Mesenchymal stem cell (in vitro differentiated cells and primary cell): ENCODE data around the gene OPCML.

Experiments used
- DNase-seq: peaks from one replicate; pipeline ENCODE4 v3.0.0-alpha.2; 2013
- H2AFZ ChIP-seq: one replicate; pipeline ENCODE4 v1.6.1; 2013; ENCODE audit warnings: low read depth, mild to moderate bottlenecking, control low read depth, inconsistent platforms, low read length, moderate library complexity
- H2AK5ac ChIP-seq: 2 replicates; pipeline ENCODE4 v1.6.1; 2013; ENCODE audit warnings: low read length, moderate library complexity, mild to moderate bottlenecking, inconsistent platforms; ENCODE audit not compliant: severe bottlenecking
- H2BK120ac ChIP-seq: one replicate; pipeline ENCODE4 v1.6.1; 2013; ENCODE audit warnings: low read depth, mild to moderate bottlenecking, inconsistent platforms, low read length, moderate library complexity
- H2BK12ac ChIP-seq, 2 experiments: one replicate each; pipeline ENCODE4 v1.6.1; 2013; ENCODE audit warnings: inconsistent platforms in 2 of 2, low read length in 2 of 2, mild to moderate bottlenecking in 2 of 2, moderate library complexity in 2 of 2, control low read depth in 1 of 2
- H2BK15ac ChIP-seq: one replicate; pipeline ENCODE4 v1.6.1; 2013; ENCODE audit warnings: mild to moderate bottlenecking, low read depth, inconsistent platforms; ENCODE audit not compliant: poor library complexity, severe bottlenecking
- H2BK5ac ChIP-seq: 2 replicates; pipeline ENCODE4 v1.6.1; 2013; ENCODE audit warnings: low read depth, mild to moderate bottlenecking, low read length, control low read depth, inconsistent platforms; ENCODE audit not compliant: poor library complexity, severe bottlenecking
- H3K14ac ChIP-seq, 2 experiments: one replicate each; pipeline ENCODE4 v1.6.1; 2013; ENCODE audit warnings: inconsistent platforms in 2 of 2, low read length in 2 of 2, control low read depth in 1 of 2, mild to moderate bottlenecking in 1 of 2, moderate library complexity in 1 of 2
- H3K18ac ChIP-seq, 2 experiments: one replicate each; pipeline ENCODE4 v1.6.1; 2013; ENCODE audit warnings: inconsistent platforms in 2 of 2, low read length in 2 of 2, control low read depth in 1 of 2, low read depth in 1 of 2, mild to moderate bottlenecking in 1 of 2
- H3K23ac ChIP-seq, 2 experiments: one replicate each; pipeline ENCODE4 v1.6.1; 2013; ENCODE audit warnings: inconsistent platforms in 2 of 2, low read length in 2 of 2, mild to moderate bottlenecking in 2 of 2, moderate library complexity in 2 of 2, control low read depth in 1 of 2
- H3K27ac ChIP-seq: 2 replicates; pipeline ENCODE4 v1.5.1; 2013; ENCODE audit warnings: mild to moderate bottlenecking, moderate library complexity, low read length, control low read depth, inconsistent platforms; ENCODE audit not compliant: poor library complexity, severe bottlenecking
- H3K27me3 ChIP-seq, 2 experiments: 2 replicates each; pipeline versions ENCODE4 v1.6.1 to v1.7.0; 2013; ENCODE audit warnings: low read length in 2 of 2, mild to moderate bottlenecking in 2 of 2, moderate library complexity in 2 of 2, control low read depth in 1 of 2, inconsistent platforms in 1 of 2; ENCODE audit not compliant: control insufficient read depth in 1 of 2, insufficient read depth in 1 of 2
- H3K36me3 ChIP-seq, 2 experiments: 2 replicates each; pipeline versions ENCODE4 v1.6.1 to v1.7.0; 2013; ENCODE audit warnings: low read length in 2 of 2, control low read depth in 1 of 2, inconsistent platforms in 1 of 2, low read depth in 1 of 2, mild to moderate bottlenecking in 1 of 2; ENCODE audit not compliant: insufficient read depth in 2 of 2, control insufficient read depth in 1 of 2
- H3K4ac ChIP-seq, 2 experiments: one replicate each; pipeline ENCODE4 v1.6.1; 2013; ENCODE audit warnings: inconsistent platforms in 2 of 2, low read length in 2 of 2, mild to moderate bottlenecking in 2 of 2, moderate library complexity in 2 of 2, control low read depth in 1 of 2, low read depth in 1 of 2
- H3K4me1 ChIP-seq: 2 replicates; pipeline ENCODE4 v1.6.1; 2013; ENCODE audit warnings: low read depth, low read length, control low read depth; ENCODE audit not compliant: control insufficient read depth, insufficient read depth
- H3K4me2 ChIP-seq: 2 replicates; pipeline ENCODE4 v1.6.1; 2013; ENCODE audit warnings: low read length, mild to moderate bottlenecking, inconsistent platforms; ENCODE audit not compliant: poor library complexity, severe bottlenecking
- H3K4me3 ChIP-seq, 2 experiments: 2 replicates each; pipeline versions ENCODE4 v1.5.1 to v1.7.0; 2013; ENCODE audit warnings: low read length in 2 of 2, mild to moderate bottlenecking in 2 of 2, control low read depth in 1 of 2, low read depth in 1 of 2; ENCODE audit not compliant: insufficient read depth in 1 of 2
- H3K79me1 ChIP-seq: replicated peaks from 2 replicates; pipeline ENCODE4 v1.6.1; 2013; ENCODE audit warnings: mild to moderate bottlenecking, control low read depth, low read length, inconsistent platforms; ENCODE audit not compliant: poor library complexity, severe bottlenecking
- H3K9ac ChIP-seq: 2 replicates; pipeline ENCODE4 v1.7.0; 2013; ENCODE audit warnings: mild to moderate bottlenecking, low read length, moderate library complexity
- H3K9me3 ChIP-seq: 2 replicates; pipeline ENCODE4 v1.7.0; 2013; ENCODE audit warnings: mild to moderate bottlenecking, low read length; ENCODE audit not compliant: control insufficient read depth
- H4K8ac ChIP-seq: one replicate; pipeline ENCODE4 v1.6.1; 2013; ENCODE audit warnings: inconsistent platforms, mild to moderate bottlenecking, low read length, moderate library complexity
- H4K91ac ChIP-seq: one replicate; pipeline ENCODE4 v1.6.1; 2013; ENCODE audit warnings: mild to moderate bottlenecking, low read length, inconsistent platforms
- WGBS: methylation state at CpG from one replicate; pipeline ENCODE4 v1.1.7; 2013; ENCODE audit warnings: mixed read lengths; 5-methylcytosine and 5-hydroxymethylcytosine counted together

The OPCML gene

DNA sequence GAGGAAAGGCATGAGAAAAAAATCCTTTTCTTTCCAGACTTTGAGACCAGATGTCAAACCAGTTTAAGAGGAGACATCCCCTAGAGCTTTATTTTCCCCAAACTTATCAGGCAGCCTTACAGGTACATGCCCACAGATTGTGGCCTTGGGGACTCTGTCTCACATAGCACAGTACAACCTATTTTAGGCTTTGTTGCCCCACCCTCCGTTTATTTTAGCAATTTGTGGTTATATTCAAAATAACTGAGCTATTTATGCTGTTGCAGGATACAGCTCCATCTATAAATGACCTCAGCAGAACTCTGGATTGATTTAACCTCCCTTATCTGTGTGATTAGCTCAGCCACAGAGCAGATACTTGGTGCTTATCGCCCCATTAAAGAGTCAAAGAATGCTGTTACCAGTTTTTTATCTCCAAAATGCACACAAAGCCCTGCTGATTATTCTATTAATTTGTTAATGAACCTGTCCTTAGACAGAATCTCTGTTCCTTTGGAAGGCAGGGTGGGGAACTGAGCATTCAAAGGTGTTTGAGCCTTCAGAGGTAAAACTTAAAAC is 525.2 kb downstream of the OPCML start:
- no peak overlapping the region for H4K8ac ChIP-seq
- WGBS, result 57% methylated on average over 1 of the region's 2 CpGs
- H2AFZ ChIP-seq, result no peak overlapping the region
- H3K18ac ChIP-seq, result no peak overlapping the region
- H3K23ac ChIP-seq, result no peak overlapping the region
- no peaks in the 10 kb centered on the region for H3K36me3 ChIP-seq
- H3K9ac ChIP-seq, result no peak overlapping the region
- no peak overlapping the region for H2AK5ac ChIP-seq
- no peak overlapping the region for H4K91ac ChIP-seq
- H3K4me3 ChIP-seq, result no peak overlapping the region
- no peaks in the 10 kb centered on the region for H3K4me1 ChIP-seq
- H2BK12ac ChIP-seq, result no peak overlapping the region
- H3K4me2 ChIP-seq, result no peak overlapping the region
- no peak overlapping the region for H2BK120ac ChIP-seq
- DNase-seq, result no peak
- no peaks in the 10 kb centered on the region for H3K79me1 ChIP-seq
- H3K14ac ChIP-seq, result no peak overlapping the region
- H3K27ac ChIP-seq, result no peak overlapping the region
- H3K9me3 ChIP-seq, result no peaks in the 10 kb centered on the region
- no peak overlapping the region for H3K4ac ChIP-seq
- H2BK5ac ChIP-seq, result no peak overlapping the region
- H3K27me3 ChIP-seq, result peaks cover 0 to 4% of the 10 kb centered on the region in 2 experiments
- H2BK15ac ChIP-seq, result no peak overlapping the region

DNA sequence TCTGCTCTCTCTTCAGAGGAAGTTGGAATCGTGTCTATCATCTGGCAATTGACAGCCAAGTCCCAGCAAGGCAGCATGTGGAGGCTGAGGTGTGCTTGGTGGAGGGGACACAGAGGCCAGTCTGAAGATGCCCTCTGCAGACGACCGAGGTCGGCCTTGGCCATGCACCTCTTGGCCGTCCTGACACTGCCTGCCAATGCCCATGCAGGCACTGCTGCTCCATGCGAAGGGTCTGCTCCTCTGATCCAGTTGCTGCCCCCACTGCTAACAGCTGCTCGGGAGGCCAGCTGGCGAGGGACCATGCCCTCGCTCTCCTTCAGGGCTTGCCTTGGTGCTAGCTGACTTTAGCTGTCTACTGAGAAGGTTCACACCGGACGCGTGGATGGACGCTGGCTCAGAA is 527.9 kb downstream of the OPCML start:
- Histone ChIP-seq H2BK5ac (no peak overlapping the region), H2AFZ (no peak overlapping the region), H3K23ac (no peak overlapping the region), H3K4ac (no peak overlapping the region), H3K4me2 (no peak overlapping the region), H3K79me1 (no peaks in the 10 kb centered on the region), H3K27ac (no peak overlapping the region), H3K4me3 (no peak overlapping the region), H3K18ac (no peak overlapping the region), H3K14ac (no peak overlapping the region), H2AK5ac (no peak overlapping the region), H2BK120ac (no peak overlapping the region), H4K8ac (no peak overlapping the region), H4K91ac (no peak overlapping the region), H3K4me1 (no peaks in the 10 kb centered on the region), H3K27me3 (peaks cover 0 to 1% of the 10 kb centered on the region in 2 experiments), H2BK15ac (no peak overlapping the region), H3K9ac (no peak overlapping the region), H3K36me3 (no peaks in the 10 kb centered on the region), H3K9me3 (no peaks in the 10 kb centered on the region), H2BK12ac (no peak overlapping the region)
- no peak for DNase-seq
- 71% methylated on average over 13 of the region's 13 CpGs for WGBS

GRCh38 chr11:132999516-132999915 is 532.8 kb downstream of the OPCML start:
- no peak overlapping the region for H3K4ac ChIP-seq
- no peaks in the 10 kb centered on the region for H3K9me3 ChIP-seq
- no peak overlapping the region for H2BK120ac ChIP-seq
- H3K79me1 ChIP-seq, result no peaks in the 10 kb centered on the region
- H4K91ac ChIP-seq, result no peak overlapping the region
- no peak overlapping the region for H2BK12ac ChIP-seq
- WGBS, result 54% methylated on average over 9 of the region's 12 CpGs
- H3K18ac ChIP-seq, result no peak overlapping the region
- H3K4me2 ChIP-seq, result no peak overlapping the region
- H2AK5ac ChIP-seq, result no peak overlapping the region
- H3K27ac ChIP-seq, result no peak overlapping the region
- H3K36me3 ChIP-seq, result no peaks in the 10 kb centered on the region
- peaks cover 1 to 18% of the 10 kb centered on the region in 2 experiments for H3K27me3 ChIP-seq
- H2AFZ ChIP-seq, result no peak overlapping the region
- H3K4me3 ChIP-seq, result no peak overlapping the region
- no peak overlapping the region for H3K14ac ChIP-seq
- H4K8ac ChIP-seq, result no peak overlapping the region
- no peaks in the 10 kb centered on the region for H3K4me1 ChIP-seq
- no peak overlapping the region for H2BK15ac ChIP-seq
- no peak overlapping the region for H2BK5ac ChIP-seq
- no peak for DNase-seq
- H3K23ac ChIP-seq, result no peak overlapping the region
- no peak overlapping the region for H3K9ac ChIP-seq

DNA sequence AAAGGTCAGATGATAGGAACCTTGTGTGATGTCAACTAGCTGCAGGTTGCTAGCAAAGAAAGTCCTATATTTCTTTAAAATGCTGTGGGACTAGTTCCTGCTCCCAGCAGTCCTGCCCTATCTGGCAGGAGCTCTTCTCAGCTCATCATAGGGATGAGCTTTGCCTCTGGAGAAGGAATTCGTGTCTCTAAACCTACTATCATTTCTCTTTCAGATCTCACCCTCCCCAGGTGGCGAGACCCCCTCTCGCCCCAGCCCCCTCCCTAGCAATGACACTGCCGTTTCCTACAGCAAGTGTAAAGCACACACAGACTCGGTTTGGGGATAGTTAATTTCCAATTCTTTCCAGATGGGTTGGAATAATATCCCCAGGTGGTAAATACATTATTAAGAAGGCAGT is 533.3 kb downstream of the OPCML start:
- no peak overlapping the region for H3K4me3 ChIP-seq
- H2AK5ac ChIP-seq, result no peak overlapping the region
- no peaks in the 10 kb centered on the region for H3K36me3 ChIP-seq
- no peak overlapping the region for H3K27ac ChIP-seq
- H2BK120ac ChIP-seq, result no peak overlapping the region
- H3K9me3 ChIP-seq, result no peaks in the 10 kb centered on the region
- H3K27me3 ChIP-seq, result peaks cover 6 to 22% of the 10 kb centered on the region in 2 experiments
- no peak overlapping the region for H2BK12ac ChIP-seq
- H3K14ac ChIP-seq, result no peak overlapping the region
- no peak overlapping the region for H2AFZ ChIP-seq
- H2BK5ac ChIP-seq, result no peak overlapping the region
- H3K23ac ChIP-seq, result no peak overlapping the region
- no peak overlapping the region for H4K8ac ChIP-seq
- H4K91ac ChIP-seq, result no peak overlapping the region
- WGBS, result 37% methylated on average over 4 of the region's 5 CpGs
- H3K9ac ChIP-seq, result no peak overlapping the region
- H3K4me2 ChIP-seq, result no peak overlapping the region
- DNase-seq, result no peak
- H3K79me1 ChIP-seq, result no peaks in the 10 kb centered on the region
- peaks cover 1% of the 10 kb centered on the region for H3K4me1 ChIP-seq
- no peak overlapping the region for H3K18ac ChIP-seq
- H3K4ac ChIP-seq, result no peak overlapping the region
- no peak overlapping the region for H2BK15ac ChIP-seq
